ENCODE data around the gene BNC1. TPM values are rescaled to one million over a fixed set of nuclear protein-coding genes. Genes with fewer than 3 reads are reported as not detected.

The BNC1 gene
- not detected in 2 replicates for total RNA-seq

- TF ChIP-seq CTCF (IDR thresholded peaks at IDR 0.05): no peak
- Mint-ChIP-seq H3K4me1 (peaks cover 8% of the 10 kb centered on the region), H3K9me3 (no peaks in the 10 kb centered on the region), H3K27ac (no peak within 1 kb of the TSS), H3K27me3 (peaks cover 49% of the 10 kb centered on the region), H3K4me3 (no peak within 1 kb of the TSS), H3K36me3 (ENCODE audit: low read depth) (no peaks in the 10 kb centered on the region)
- ChIA-PET CTCF (no interaction called here), POLR2A (no interaction called here)
- ATAC-seq (ENCODE audit: low read depth) (no peak), DNase-seq (no peak)
- intact Hi-C loops (cut with micrococcal nuclease): no loop called here
These were observed at the start of gene BNC1 for GRCh38 chr15:83284559-83285283. Gene BNC1, minus strand, starts transcription at chr15:83284664. Its CDS starts 36 bp downstream, at chr15:83284628.

GRCh38 chr15:83327041-83327440, 42.6 kb upstream of the BNC1 start:
- ATAC-seq (ENCODE audit: low read depth): no peak
- POLR2A ChIA-PET: no interaction called here
- intact Hi-C loops (cut with micrococcal nuclease): no loop called here

GRCh38 chr15:83324799-83325198, 40.3 kb upstream of the BNC1 start:
- Mint-ChIP-seq H3K9me3 (no peaks in the 10 kb centered on the region), H3K27me3 (peaks cover 2% of the 10 kb centered on the region), H3K27ac (no peak overlapping the region), H3K36me3 (ENCODE audit: low read depth) (no peaks in the 10 kb centered on the region), H3K4me3 (no peak overlapping the region), H3K4me1 (no peaks in the 10 kb centered on the region)
- ChIA-PET CTCF (no interaction called here), POLR2A (no interaction called here)
- intact Hi-C loops (cut with micrococcal nuclease): no loop called here
- DNase-seq (no peak), ATAC-seq (ENCODE audit: low read depth) (no peak)
- no peak for TF ChIP-seq CTCF (IDR thresholded peaks at IDR 0.05)

More at GRCh38 chr15:83327041-83327440, 42.6 kb upstream of the BNC1 start:
- H3K4me1 Mint-ChIP-seq: no peaks in the 10 kb centered on the region
- no peak for TF ChIP-seq CTCF (IDR thresholded peaks at IDR 0.05)
- peaks cover 2% of the 10 kb centered on the region for H3K27me3 Mint-ChIP-seq
- no peak overlapping the region for H3K27ac Mint-ChIP-seq
- DNase-seq: no peak
- no peaks in the 10 kb centered on the region for H3K36me3 Mint-ChIP-seq (ENCODE audit: low read depth)
- no peaks in the 10 kb centered on the region for H3K9me3 Mint-ChIP-seq
- CTCF ChIA-PET: no interaction called here
- no peak overlapping the region for H3K4me3 Mint-ChIP-seq

- no peaks in the 10 kb centered on the region for H3K4me1 Mint-ChIP-seq
- no peak for ATAC-seq (ENCODE audit: low read depth)
- CTCF ChIA-PET: no interaction called here
These were observed 38.8 kb upstream of the BNC1 start for GRCh38 chr15:83323296-83323711.

GRCh38 chr15:83322691-83323090, 38.2 kb upstream of the BNC1 start:
- Mint-ChIP-seq H3K4me3 (no peak overlapping the region), H3K9me3 (no peaks in the 10 kb centered on the region), H3K27me3 (peaks cover 2% of the 10 kb centered on the region), H3K36me3 (ENCODE audit: low read depth) (no peaks in the 10 kb centered on the region), H3K4me1 (no peaks in the 10 kb centered on the region), H3K27ac (no peak overlapping the region)
- POLR2A ChIA-PET: no interaction called here
- ATAC-seq (ENCODE audit: low read depth) (no peak), DNase-seq (no peak)
- intact Hi-C loops (cut with micrococcal nuclease): no loop called here
- CTCF ChIA-PET: no interaction called here
- no peak for TF ChIP-seq CTCF (IDR thresholded peaks at IDR 0.05)

More at GRCh38 chr15:83323296-83323711, 38.8 kb upstream of the BNC1 start:
- DNase-seq: no peak
- Mint-ChIP-seq H3K9me3 (no peaks in the 10 kb centered on the region), H3K27me3 (peaks cover 2% of the 10 kb centered on the region), H3K36me3 (ENCODE audit: low read depth) (no peaks in the 10 kb centered on the region), H3K4me3 (no peak overlapping the region), H3K27ac (no peak overlapping the region)
- POLR2A ChIA-PET: no interaction called here
- TF ChIP-seq CTCF (IDR thresholded peaks at IDR 0.05): no peak
- intact Hi-C loops (cut with micrococcal nuclease): no loop called here
